Choroid plexus epithelial cell (primary cell): ENCODE data around the gene CKAP2L.

Experiments
- DNase-seq: peaks from one replicate; pipeline ENCODE4 v3.0.0-alpha.2; 2010; ENCODE audit warnings: low read depth
- H3K4me3 ChIP-seq: 2 replicates; pipeline ENCODE4 v1.5.1; 2011; ENCODE audit warnings: low read depth, mild to moderate bottlenecking, control low read depth, low read length, moderate library complexity
- TF ChIP-seq, protein P1 (sequence below): conservative IDR thresholded peaks from 2 replicates; pipeline ENCODE4 v1.5.1; 2011; ENCODE audit warnings: low read depth, mild to moderate bottlenecking, control low read depth, inconsistent platforms, low read length, moderate library complexity

CKAP2L gene

DNA sequence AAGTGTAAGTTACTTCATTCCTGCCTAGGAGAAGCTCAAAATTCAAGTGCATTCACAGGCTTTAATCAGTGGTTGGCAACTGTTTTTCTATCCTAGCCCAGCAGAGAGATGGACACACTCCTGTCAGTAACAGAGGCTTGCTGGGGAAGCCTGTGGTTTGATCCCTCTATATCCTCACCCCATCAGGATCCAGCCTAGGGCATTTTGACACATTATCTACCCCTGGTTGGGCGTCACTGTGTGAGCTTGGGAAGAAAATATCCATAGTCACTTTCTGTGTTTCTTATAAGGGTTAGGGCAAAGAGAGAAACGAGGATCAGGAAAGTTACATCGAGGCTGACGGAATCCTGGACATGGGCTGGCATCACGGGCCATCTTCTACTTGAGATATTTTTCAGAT is 33.6 kb downstream of the CKAP2L start:
- no peak overlapping the region for H3K4me3 ChIP-seq
- TF ChIP-seq, protein P1, sequence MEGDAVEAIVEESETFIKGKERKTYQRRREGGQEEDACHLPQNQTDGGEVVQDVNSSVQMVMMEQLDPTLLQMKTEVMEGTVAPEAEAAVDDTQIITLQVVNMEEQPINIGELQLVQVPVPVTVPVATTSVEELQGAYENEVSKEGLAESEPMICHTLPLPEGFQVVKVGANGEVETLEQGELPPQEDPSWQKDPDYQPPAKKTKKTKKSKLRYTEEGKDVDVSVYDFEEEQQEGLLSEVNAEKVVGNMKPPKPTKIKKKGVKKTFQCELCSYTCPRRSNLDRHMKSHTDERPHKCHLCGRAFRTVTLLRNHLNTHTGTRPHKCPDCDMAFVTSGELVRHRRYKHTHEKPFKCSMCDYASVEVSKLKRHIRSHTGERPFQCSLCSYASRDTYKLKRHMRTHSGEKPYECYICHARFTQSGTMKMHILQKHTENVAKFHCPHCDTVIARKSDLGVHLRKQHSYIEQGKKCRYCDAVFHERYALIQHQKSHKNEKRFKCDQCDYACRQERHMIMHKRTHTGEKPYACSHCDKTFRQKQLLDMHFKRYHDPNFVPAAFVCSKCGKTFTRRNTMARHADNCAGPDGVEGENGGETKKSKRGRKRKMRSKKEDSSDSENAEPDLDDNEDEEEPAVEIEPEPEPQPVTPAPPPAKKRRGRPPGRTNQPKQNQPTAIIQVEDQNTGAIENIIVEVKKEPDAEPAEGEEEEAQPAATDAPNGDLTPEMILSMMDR = no peak
- DNase-seq = no peak

DNA sequence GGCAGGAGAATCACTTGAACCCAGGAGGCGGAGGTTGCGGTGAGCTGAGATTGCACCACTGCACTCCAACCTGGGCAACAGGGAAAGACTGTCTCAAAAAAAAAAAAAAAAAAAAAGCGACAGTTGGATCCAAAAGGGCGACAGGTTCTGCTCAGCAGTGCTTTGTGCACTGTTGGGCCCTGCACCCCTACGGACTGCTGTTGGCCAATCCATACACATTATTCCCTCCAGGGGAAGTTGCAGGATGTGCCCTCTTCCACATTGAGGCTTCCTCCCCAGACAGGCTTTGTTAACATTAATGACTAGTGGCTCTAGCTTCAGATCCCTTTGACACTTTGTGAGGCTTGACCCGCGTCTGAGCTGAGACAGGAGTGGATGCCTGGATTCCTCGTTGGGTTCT is 34.2 kb downstream of the CKAP2L start:
- DNase-seq = no peak
- no peak overlapping the region for H3K4me3 ChIP-seq
- TF ChIP-seq, protein P1 = no peak

DNA sequence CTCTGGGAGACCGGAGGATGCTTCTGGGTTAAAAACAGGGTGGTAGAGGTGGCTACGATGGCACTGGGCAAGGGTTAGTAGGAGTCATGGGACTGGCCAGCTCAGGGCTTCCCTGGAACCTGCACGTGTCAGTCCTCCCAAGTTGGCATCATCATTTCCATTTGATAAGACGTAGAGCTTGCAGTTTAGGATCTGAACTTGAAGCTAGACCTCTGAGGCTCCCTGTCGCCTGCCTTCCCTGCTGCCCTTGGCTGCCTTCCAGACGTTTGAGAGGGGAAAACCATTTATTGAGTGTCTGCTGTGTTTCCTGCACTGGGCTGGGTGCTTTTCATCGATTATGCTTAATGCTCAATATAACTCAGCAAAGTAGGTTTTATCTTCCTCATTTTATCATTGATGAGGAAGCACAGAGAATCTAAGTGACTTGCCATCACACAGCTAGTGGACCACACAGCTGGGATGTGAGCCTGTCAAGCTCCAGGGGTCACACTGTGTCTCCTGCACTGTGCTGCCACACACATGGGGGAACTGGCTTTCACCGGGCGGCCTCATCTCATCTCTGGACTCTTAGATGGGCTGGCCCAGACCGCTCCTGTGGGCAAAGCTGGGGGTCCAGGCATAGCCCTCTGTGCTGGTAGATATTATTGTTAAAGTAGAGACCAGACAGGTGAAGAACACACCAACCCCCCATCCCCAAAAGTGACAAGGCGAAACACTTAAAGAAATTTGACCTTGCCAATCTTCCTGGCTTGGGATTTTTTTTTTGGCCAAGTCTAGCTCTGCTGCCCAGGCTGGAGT is 35.8 kb downstream of the CKAP2L start:
- no peak overlapping the region for H3K4me3 ChIP-seq
- TF ChIP-seq, protein P1 = no peak
- DNase-seq = no peak

DNA sequence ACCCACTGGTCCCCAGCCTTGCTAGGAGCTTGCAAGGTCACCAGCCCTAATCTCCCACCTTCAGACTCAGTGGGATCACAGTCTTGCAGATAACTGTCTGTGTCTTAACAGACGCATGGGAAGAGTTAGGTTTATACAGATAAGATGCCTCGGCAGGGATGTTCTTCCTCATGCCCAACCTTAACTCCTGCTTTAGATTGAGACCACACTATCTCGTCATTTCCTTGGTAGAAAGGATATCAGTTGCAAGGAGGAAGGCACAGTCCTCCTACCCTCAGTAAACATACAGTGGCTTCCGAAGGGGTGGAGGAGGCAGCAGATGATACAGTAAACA is 36.4 kb downstream of the CKAP2L start:
- no peak overlapping the region for H3K4me3 ChIP-seq
- TF ChIP-seq, protein P1 = no peak
- no peak for DNase-seq

DNA sequence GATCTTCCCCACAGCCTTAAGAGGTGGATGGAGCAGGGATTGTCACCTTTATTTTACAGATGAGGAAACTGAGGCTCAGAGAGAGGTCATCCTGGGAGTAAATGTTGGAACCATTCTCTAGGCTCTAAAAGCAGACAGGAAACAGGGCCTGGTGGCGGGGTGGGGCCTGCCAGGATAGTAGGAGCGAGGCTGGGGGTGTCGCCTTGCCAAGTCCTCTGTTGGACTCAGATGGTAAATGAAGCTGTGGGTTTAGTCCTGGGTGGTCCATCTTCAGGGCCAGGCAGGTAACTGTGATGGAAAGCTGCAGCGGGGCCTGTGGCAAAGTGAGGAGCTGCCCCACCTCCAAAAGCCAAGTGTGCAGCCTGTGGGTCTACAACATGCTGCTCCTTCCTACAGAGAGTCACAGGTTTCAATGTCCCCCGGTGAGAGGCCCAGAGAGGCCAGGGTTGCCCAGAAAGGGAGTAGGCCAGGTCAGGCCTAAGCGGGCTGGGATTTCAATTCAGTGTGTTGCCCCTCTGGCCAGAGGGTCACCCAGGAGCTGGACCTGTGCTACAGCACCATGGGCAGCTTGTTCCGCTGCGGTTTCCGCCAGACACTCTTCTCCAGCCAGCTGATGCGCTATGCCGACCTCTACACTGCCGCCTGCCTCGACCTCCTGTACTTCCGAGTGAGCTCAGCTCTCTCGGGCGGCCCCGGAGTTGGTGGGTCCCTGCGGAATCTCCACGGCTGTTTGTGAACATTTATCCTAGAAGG is 37.0 kb downstream of the CKAP2L start:
- TF ChIP-seq, protein P1 = no peak
- no peak for DNase-seq
- no peak overlapping the region for H3K4me3 ChIP-seq

DNA sequence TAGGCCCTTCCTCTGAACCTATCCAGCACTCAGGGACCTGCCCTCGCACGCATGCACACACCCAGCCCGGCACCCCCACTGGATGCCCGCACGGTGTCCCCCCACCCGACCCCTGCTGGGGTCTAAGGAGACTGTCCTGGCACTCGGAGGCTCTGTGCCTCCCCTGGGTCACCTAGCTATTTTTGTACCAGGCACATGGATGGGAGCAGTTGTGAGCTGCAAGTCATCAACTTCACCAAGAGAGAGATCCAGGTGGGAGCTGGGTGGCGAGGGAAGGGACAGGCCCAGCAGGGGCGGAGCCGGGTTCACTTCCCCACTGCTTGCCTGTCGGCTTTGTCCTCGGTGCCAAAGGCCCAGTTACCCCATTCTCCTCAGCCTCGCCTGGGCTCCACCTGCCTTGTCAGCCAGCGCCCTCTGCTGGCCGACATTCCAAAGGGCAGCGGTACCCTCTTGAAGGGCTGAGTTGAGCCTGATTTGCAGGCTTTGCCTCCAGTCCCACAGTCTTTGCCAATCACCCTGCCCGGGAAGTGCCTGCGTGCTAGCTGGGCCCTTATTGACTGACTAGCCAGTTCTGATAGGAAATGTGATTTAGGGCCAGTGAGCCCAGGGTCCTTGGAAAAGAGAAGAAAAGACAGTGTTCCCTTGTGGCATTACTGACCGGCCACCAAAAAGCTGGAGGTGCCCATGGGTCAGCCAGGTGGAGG is 37.8 kb downstream of the CKAP2L start:
- H3K4me3 ChIP-seq = no peak overlapping the region
- TF ChIP-seq, protein P1 = peak; percentile 98
- DNase-seq = peak; percentile 93
